ENCODE measurements around the gene SLC47A1.

The SLC47A1 gene

GRCh38 chr17:19618015-19618414, 84.4 kb downstream of the SLC47A1 start:
- DNase-seq = no peak

DNA sequence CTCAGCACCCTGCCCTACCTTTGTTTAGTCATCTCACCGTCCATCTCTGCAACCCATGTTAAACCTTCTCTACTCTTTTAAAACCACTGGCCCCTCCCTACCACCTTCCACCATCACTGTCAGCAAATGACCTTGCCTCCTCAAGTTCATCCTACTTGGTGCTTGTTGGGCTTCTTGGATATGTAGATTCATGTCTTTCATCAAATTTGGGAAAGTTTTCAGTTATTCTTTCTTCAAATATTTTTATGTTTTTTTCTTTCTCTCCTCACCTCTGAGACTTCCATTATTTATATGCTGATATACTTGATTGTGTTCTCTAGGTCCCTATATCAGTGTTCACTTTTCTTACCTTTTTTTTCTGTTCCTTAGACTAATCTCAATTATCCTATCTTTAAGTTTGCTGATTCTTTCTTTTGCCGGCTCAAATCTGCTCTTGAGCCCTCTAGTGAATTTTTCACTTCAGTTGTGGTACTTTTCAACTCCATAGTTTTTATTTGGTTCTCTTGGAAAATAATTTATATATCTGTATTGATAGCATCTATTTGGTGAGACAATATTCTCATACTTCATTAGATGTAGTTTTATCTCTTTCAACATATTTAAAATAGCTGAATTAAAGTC, 86.2 kb downstream of the SLC47A1 start:
- DNase-seq = no peak

DNA sequence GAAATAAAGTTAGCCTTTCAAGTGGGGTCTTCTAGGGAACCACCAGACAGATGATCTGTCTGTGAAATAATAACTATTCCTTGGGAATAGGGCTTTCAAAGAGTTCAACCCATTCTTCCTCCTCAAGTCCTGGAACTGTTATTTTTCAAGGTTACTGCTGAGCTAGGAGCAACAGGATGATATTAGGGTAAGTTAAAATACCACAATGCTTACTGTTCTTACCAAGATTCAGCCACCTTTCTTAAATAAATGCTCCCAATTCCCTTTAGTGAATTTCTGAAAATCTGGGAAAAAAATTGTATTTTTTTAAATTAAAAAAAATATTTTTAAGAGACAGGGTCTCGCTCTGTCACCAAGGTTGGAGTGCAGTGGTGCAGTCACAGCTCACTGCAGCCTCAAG, 88.0 kb downstream of the SLC47A1 start:
- DNase-seq = no peak

- DNase-seq = no peak
These were observed 92.4 kb downstream of the SLC47A1 start for GRCh38 chr17:19626079-19626478.

Data from activated CD4-positive, alpha-beta T cell treated with anti-CD3 and anti-CD28 coated beads, Interleukin-2, amount 50 U/mL, for 1 hour (primary cell).